ENCODE results near the gene PAQR7.

Gene PAQR7

DNA sequence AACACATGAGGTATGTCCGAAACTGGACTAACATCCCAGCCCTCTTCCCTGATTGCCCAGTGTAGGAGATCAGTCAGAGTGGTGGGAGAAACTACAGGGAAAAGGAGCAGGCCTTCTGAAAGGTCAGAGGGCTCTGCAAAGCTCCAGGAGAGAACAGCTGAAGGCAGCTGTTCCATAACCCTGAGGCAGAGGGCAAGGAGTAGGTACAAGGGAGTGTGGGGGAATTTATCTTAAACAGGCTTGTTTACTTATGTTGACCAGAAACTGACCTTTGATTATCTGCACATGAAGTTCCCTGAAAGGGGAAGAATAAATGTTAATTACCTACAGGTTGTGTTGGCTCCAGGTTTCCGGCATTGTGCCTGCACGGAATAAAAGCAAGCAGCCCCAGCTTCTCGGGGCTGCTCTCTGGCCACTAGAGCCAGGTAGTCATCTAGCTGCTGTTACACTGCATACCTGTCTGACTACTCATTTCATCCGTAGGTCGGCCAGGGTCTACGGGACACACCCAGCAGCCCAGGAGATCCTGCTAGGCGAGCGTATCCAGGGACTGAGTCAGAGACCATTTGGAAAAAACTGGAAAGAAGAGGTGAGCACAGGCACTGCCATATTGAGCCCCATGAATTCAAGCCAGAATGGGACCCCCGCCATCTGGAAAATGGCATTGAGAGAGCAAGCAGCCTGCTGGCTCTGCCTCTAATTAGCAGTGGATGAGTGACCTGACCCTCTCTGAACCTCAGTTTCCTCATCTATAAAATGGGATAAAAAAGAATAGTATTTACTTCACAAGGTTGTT is 14.9 kb upstream of the PAQR7 start:
- Mint-ChIP-seq H3K36me3 (ENCODE audit: low read depth) (no peaks in the 10 kb centered on the region), H3K27ac (no peak overlapping the region), H3K4me3 (no peak overlapping the region), H3K27me3 (no peaks in the 10 kb centered on the region), H3K4me1 (ENCODE audit: low read depth) (peaks cover 9% of the 10 kb centered on the region), H3K9me3 (no peaks in the 10 kb centered on the region)

DNA sequence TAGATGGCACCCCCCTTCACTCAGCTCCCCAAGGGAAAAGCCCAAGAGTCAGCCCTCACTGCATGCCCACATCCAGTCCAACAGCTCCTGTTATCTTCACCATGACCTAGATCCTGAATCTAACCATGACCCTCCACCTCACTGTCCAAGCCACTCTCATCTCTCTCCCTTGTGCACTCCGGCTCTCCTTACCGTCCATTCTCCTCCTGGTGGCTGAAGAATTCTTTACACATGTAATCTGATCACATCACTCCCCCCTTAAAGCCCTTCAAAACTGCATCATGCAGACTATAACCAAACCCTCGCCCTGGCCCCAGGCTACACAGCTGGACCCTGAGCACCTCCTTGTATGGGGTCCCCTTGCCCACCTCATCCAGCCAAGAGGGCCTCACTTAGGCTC is 14.0 kb upstream of the PAQR7 start:
- Mint-ChIP-seq H3K4me3 (no peak overlapping the region), H3K9me3 (no peaks in the 10 kb centered on the region), H3K36me3 (ENCODE audit: low read depth) (no peaks in the 10 kb centered on the region), H3K4me1 (ENCODE audit: low read depth) (peaks cover 5% of the 10 kb centered on the region), H3K27ac (no peak overlapping the region), H3K27me3 (no peaks in the 10 kb centered on the region)

GRCh38 chr1:25888426-25888987 is 13.0 kb upstream of the PAQR7 start:
- H3K27me3 Mint-ChIP-seq: no peaks in the 10 kb centered on the region
- no peaks in the 10 kb centered on the region for H3K9me3 Mint-ChIP-seq
- peaks cover 5% of the 10 kb centered on the region for H3K4me1 Mint-ChIP-seq (ENCODE audit: low read depth)
- H3K4me3 Mint-ChIP-seq: no peak overlapping the region
- no peaks in the 10 kb centered on the region for H3K36me3 Mint-ChIP-seq (ENCODE audit: low read depth)
- no peak overlapping the region for H3K27ac Mint-ChIP-seq

DNA sequence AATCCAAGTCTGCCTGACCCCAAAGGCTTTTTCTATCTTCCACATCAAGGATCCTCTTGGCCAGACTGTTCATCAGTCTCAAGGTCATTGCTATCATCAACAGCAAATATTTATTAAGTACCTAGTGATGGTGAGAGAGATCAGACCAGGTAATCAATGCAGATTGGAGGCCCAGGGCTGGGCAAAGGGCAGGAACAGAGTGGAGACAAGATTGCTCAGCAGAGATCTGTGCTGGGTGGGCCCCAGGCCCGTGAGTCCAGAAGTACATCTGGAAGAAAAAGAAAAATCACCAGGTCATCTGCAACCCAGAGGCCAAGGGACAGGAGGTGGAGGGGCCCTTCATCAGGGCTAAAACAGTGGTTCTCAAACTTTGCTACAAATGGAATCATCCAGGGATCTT is 10.1 kb upstream of the PAQR7 start:
- H3K9me3 Mint-ChIP-seq: no peaks in the 10 kb centered on the region
- H3K4me3 Mint-ChIP-seq: no peak overlapping the region
- H3K27me3 Mint-ChIP-seq: no peaks in the 10 kb centered on the region
- no peak overlapping the region for H3K27ac Mint-ChIP-seq
- no peaks in the 10 kb centered on the region for H3K36me3 Mint-ChIP-seq (ENCODE audit: low read depth)
- H3K4me1 Mint-ChIP-seq (ENCODE audit: low read depth): no peaks in the 10 kb centered on the region

GRCh38 chr1:25881266-25881665 is 5.8 kb upstream of the PAQR7 start:
- H3K4me1 Mint-ChIP-seq (ENCODE audit: low read depth): peaks cover 2% of the 10 kb centered on the region
- no peaks in the 10 kb centered on the region for H3K9me3 Mint-ChIP-seq
- no peak overlapping the region for H3K4me3 Mint-ChIP-seq
- H3K27me3 Mint-ChIP-seq: peaks cover 4% of the 10 kb centered on the region
- no peaks in the 10 kb centered on the region for H3K36me3 Mint-ChIP-seq (ENCODE audit: low read depth)
- H3K27ac Mint-ChIP-seq: no peak overlapping the region

DNA sequence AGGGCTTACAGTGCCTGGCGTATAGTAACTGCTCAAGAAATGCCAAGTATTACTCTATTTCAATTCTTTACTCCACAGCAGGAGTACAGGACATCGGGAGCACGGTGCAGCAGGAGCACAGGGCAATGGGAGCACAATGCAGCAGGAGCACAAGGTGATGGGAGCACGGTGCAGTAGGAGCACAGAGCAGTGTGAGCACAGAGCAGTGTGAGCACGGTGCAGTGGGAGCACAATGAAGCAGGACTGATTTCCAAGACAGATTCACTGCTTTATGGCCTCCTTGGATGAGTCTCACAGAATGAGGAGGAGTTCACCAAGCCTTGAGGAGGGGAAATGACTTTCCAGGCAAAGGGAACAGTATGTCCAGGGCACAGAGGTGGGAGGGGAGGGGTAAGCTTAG is 5.0 kb upstream of the PAQR7 start:
- Mint-ChIP-seq H3K9me3 (no peaks in the 10 kb centered on the region), H3K4me3 (no peak overlapping the region), H3K27ac (no peak overlapping the region), H3K27me3 (peaks cover 7% of the 10 kb centered on the region), H3K4me1 (ENCODE audit: low read depth) (peaks cover 6% of the 10 kb centered on the region), H3K36me3 (ENCODE audit: low read depth) (no peaks in the 10 kb centered on the region)

DNA sequence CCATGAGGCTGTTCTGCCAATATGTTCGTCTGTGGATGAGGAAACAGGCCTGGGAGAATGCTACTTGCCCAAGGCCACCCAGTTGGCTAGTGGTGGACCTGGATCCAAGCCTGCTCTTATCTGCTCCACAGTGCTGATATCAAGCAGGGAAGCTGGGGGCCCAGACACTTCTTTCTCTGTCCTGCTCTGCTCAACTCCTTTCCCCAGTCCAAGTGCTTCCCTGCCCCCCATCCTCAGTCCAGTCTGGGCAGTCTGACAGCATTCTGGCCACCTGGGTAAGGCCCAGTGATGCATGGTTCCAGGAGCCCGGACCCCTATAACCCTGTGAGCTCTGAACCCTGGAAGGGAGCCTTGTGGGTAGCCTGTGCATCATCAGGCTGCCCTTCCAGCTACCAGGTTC is 4.2 kb upstream of the PAQR7 start:
- H3K4me3 Mint-ChIP-seq: no peak overlapping the region
- H3K4me1 Mint-ChIP-seq (ENCODE audit: low read depth): peaks cover 11% of the 10 kb centered on the region
- H3K9me3 Mint-ChIP-seq: no peaks in the 10 kb centered on the region
- H3K27ac Mint-ChIP-seq: no peak overlapping the region
- peaks cover 7% of the 10 kb centered on the region for H3K27me3 Mint-ChIP-seq
- H3K36me3 Mint-ChIP-seq (ENCODE audit: low read depth): no peaks in the 10 kb centered on the region

DNA sequence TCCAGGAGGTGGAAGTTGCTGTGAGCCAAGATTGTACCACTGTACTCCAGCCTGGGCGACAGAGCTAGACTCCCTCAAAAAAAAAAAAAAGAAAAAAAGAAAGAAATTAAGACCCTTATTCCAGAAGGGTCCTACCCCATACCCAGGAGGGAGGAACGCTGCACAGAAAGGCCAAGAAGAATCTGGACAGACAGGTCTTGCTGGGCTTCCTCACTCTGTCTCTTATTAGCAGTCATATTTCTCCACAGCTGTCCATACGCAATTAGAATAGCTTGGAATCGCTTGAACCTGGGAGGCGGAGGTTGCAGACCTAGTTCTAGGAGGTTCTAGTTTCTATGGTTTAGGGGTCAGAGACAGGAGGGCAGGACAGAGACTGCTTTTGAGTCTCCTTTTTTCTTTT is 3.2 kb upstream of the PAQR7 start:
- peaks cover 12% of the 10 kb centered on the region for H3K4me1 Mint-ChIP-seq (ENCODE audit: low read depth)
- H3K36me3 Mint-ChIP-seq (ENCODE audit: low read depth): no peaks in the 10 kb centered on the region
- H3K4me3 Mint-ChIP-seq: no peak overlapping the region
- no peak overlapping the region for H3K27ac Mint-ChIP-seq
- H3K27me3 Mint-ChIP-seq: peaks cover 7% of the 10 kb centered on the region
- no peaks in the 10 kb centered on the region for H3K9me3 Mint-ChIP-seq

- Mint-ChIP-seq H3K27ac (no peak overlapping the region), H3K4me3 (no peak overlapping the region), H3K36me3 (ENCODE audit: low read depth) (no peaks in the 10 kb centered on the region), H3K9me3 (no peaks in the 10 kb centered on the region), H3K27me3 (peaks cover 7% of the 10 kb centered on the region), H3K4me1 (ENCODE audit: low read depth) (peaks cover 23% of the 10 kb centered on the region)
These were observed 1.6 kb upstream of the PAQR7 start for GRCh38 chr1:25877155-25877554.

- no peaks in the 10 kb centered on the region for H3K9me3 Mint-ChIP-seq
These were observed 1.2 kb upstream of the PAQR7 start for GRCh38 chr1:25876693-25877077.

GRCh38 chr1:25875856-25876692 is 566 bp upstream of the PAQR7 start:
- H3K27ac Mint-ChIP-seq: no peak overlapping the region
- H3K9me3 Mint-ChIP-seq: no peaks in the 10 kb centered on the region
- H3K36me3 Mint-ChIP-seq (ENCODE audit: low read depth): no peaks in the 10 kb centered on the region
- H3K4me3 Mint-ChIP-seq: peak overlapping the region; percentile 72
- peaks cover 23% of the 10 kb centered on the region for H3K4me1 Mint-ChIP-seq (ENCODE audit: low read depth)
- peaks cover 7% of the 10 kb centered on the region for H3K27me3 Mint-ChIP-seq

More at GRCh38 chr1:25876693-25877077, 1.2 kb upstream of the PAQR7 start:
- H3K36me3 Mint-ChIP-seq (ENCODE audit: low read depth): no peaks in the 10 kb centered on the region
- peaks cover 7% of the 10 kb centered on the region for H3K27me3 Mint-ChIP-seq
- peaks cover 23% of the 10 kb centered on the region for H3K4me1 Mint-ChIP-seq (ENCODE audit: low read depth)
- H3K4me3 Mint-ChIP-seq: no peak overlapping the region
- no peak overlapping the region for H3K27ac Mint-ChIP-seq

GRCh38 chr1:25874635-25875153 is 814 bp downstream of the PAQR7 start:
- Mint-ChIP-seq H3K9me3 (no peaks in the 10 kb centered on the region), H3K4me1 (ENCODE audit: low read depth) (peaks cover 23% of the 10 kb centered on the region), H3K27ac (peak overlapping the region; percentile 51), H3K27me3 (peaks cover 7% of the 10 kb centered on the region), H3K4me3 (peak overlapping the region; percentile 85), H3K36me3 (ENCODE audit: low read depth) (no peaks in the 10 kb centered on the region)

DNA sequence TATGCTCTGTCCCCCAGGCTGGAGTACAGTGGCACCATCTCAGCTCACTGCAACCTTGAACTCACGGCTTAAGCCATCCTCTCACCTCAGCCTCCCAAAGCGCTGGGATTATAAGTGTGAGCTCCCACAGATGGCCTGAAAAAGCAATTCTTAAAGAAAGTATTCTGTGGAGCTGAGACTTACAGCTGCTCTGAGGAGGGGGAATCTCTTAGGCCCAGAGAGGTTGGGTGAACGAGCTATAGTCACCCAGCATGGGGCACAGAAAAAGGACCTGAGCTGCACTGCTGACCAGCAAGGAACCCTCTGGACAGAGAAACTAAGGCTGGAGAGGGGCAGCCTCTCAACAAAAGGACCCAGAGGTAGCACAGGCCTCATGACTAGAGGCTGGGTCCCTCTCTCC is 1.3 kb downstream of the PAQR7 start:
- no peak overlapping the region for H3K27ac Mint-ChIP-seq
- H3K36me3 Mint-ChIP-seq (ENCODE audit: low read depth): no peaks in the 10 kb centered on the region
- H3K4me3 Mint-ChIP-seq: peak overlapping the region; percentile 85
- H3K4me1 Mint-ChIP-seq (ENCODE audit: low read depth): peaks cover 23% of the 10 kb centered on the region
- peaks cover 7% of the 10 kb centered on the region for H3K27me3 Mint-ChIP-seq
- H3K9me3 Mint-ChIP-seq: no peaks in the 10 kb centered on the region

- H3K4me1 Mint-ChIP-seq (ENCODE audit: low read depth): peaks cover 23% of the 10 kb centered on the region
These were observed 2.4 kb downstream of the PAQR7 start for GRCh38 chr1:25873120-25873519.

GRCh38 chr1:25872713-25873112 is 2.8 kb downstream of the PAQR7 start:
- Mint-ChIP-seq H3K9me3 (no peaks in the 10 kb centered on the region), H3K4me3 (no peak overlapping the region), H3K36me3 (ENCODE audit: low read depth) (no peaks in the 10 kb centered on the region), H3K4me1 (ENCODE audit: low read depth) (peaks cover 23% of the 10 kb centered on the region), H3K27me3 (peaks cover 7% of the 10 kb centered on the region), H3K27ac (no peak overlapping the region)

More at GRCh38 chr1:25873120-25873519, 2.4 kb downstream of the PAQR7 start:
- H3K27me3 Mint-ChIP-seq: peaks cover 7% of the 10 kb centered on the region
- no peak overlapping the region for H3K4me3 Mint-ChIP-seq
- no peaks in the 10 kb centered on the region for H3K36me3 Mint-ChIP-seq (ENCODE audit: low read depth)
- H3K27ac Mint-ChIP-seq: no peak overlapping the region
- no peaks in the 10 kb centered on the region for H3K9me3 Mint-ChIP-seq
